ENCODE measurements around the gene LYPLAL1. TPM values are rescaled to one million over a fixed set of nuclear protein-coding genes. Genes with fewer than 3 reads are reported as not detected.

The LYPLAL1 gene
- total RNA-seq, 1 donor from 2014 or later: 38.0 TPM

DNA sequence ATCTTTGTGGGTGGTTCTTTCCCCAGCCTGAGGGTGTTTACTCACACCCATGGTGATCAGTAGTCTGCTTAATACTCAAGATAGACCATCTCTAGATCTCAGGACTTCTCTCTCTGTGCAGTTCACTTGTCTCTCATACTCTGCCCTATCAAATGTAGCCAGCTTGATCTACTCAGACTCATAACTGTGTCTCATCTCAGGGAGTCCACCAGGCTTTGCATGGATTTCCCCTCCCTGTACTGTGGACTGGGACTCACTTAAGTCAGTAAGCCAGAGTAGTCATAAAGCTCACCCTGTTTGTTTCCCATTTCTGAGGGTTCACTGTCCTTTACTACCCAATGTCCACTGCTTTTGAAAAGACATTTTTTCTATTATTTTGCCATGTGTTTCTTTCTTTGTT lies 41.8 kb downstream of the LYPLAL1 start:
- no peak overlapping the region for H3K4me3 Mint-ChIP-seq
- CTCF ChIA-PET: no interaction called here
- H3K4me1 Mint-ChIP-seq: no peaks in the 10 kb centered on the region
- no peaks in the 10 kb centered on the region for H3K9me3 Mint-ChIP-seq
- ATAC-seq (ENCODE audit: low read depth) (no peak), DNase-seq (no peak)
- intact Hi-C loops (cut with micrococcal nuclease): no loop called here
- no peaks in the 10 kb centered on the region for H3K27me3 Mint-ChIP-seq
- TF ChIP-seq, protein P1, sequence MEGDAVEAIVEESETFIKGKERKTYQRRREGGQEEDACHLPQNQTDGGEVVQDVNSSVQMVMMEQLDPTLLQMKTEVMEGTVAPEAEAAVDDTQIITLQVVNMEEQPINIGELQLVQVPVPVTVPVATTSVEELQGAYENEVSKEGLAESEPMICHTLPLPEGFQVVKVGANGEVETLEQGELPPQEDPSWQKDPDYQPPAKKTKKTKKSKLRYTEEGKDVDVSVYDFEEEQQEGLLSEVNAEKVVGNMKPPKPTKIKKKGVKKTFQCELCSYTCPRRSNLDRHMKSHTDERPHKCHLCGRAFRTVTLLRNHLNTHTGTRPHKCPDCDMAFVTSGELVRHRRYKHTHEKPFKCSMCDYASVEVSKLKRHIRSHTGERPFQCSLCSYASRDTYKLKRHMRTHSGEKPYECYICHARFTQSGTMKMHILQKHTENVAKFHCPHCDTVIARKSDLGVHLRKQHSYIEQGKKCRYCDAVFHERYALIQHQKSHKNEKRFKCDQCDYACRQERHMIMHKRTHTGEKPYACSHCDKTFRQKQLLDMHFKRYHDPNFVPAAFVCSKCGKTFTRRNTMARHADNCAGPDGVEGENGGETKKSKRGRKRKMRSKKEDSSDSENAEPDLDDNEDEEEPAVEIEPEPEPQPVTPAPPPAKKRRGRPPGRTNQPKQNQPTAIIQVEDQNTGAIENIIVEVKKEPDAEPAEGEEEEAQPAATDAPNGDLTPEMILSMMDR (IDR thresholded peaks at IDR 0.05): no peak
- peak overlapping the region; percentile 5 for H3K27ac Mint-ChIP-seq
- peaks cover 65% of the 10 kb centered on the region for H3K36me3 Mint-ChIP-seq (ENCODE audit: low read depth)
- POLR2A ChIA-PET: no interaction called here

DNA sequence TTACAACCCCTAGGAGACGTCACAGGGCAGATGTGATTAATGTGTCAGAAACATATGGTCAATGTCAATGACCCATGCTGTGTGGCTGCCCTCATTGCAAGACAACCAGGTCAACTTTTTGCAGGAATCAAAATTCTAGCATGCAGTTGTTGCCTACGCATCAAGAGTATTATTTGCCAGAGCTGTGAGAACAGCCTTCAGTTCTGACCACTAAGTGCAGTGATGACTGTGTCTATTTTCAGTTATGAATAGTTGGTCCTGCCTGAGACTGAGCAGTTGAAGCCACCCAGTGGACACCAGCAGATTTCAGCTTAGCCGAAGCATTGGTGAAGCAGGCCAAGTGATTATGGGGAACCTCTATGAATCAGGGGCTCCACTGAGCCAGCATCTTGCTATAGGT lies 47.3 kb downstream of the LYPLAL1 start:
- H3K4me1 Mint-ChIP-seq: no peaks in the 10 kb centered on the region
- no peak for DNase-seq
- peak; percentile 14 for ATAC-seq (ENCODE audit: low read depth)
- intact Hi-C loops (cut with micrococcal nuclease): no loop called here
- CTCF ChIA-PET: no interaction called here
- H3K4me3 Mint-ChIP-seq: no peak overlapping the region
- TF ChIP-seq, protein P1 (IDR thresholded peaks at IDR 0.05): no peak
- POLR2A ChIA-PET: no interaction called here
- no peaks in the 10 kb centered on the region for H3K9me3 Mint-ChIP-seq
- H3K27ac Mint-ChIP-seq: no peak overlapping the region
- H3K27me3 Mint-ChIP-seq: no peaks in the 10 kb centered on the region
- H3K36me3 Mint-ChIP-seq (ENCODE audit: low read depth): peaks cover 31% of the 10 kb centered on the region

DNA sequence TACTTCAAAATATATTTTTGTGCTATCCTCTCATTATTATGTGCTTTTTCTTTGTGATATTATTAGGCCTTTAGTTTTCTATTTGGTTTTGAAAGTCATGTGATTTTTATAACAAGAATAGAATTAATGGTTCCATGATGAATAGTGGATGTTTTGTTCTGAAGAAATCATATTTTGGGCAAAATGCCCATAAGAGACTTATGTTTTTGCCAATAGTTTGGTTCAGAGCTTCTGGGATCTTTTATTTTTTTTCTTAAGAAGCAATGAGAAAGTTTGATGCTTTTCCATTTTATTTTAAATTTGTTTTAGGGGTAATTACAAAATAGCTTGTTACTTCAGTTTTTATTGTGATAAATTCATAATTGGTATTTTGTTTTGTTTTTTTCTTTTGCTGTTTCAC lies 49.8 kb downstream of the LYPLAL1 start:
- ATAC-seq (ENCODE audit: low read depth): no peak
- ChIA-PET POLR2A (no interaction called here), CTCF (no interaction called here)
- Mint-ChIP-seq H3K4me3 (no peak overlapping the region), H3K27me3 (no peaks in the 10 kb centered on the region), H3K4me1 (no peaks in the 10 kb centered on the region), H3K9me3 (no peaks in the 10 kb centered on the region), H3K27ac (no peak overlapping the region), H3K36me3 (ENCODE audit: low read depth) (peaks cover 26% of the 10 kb centered on the region)
- DNase-seq: no peak
- intact Hi-C loops (cut with micrococcal nuclease): no loop called here
- TF ChIP-seq, protein P1 (IDR thresholded peaks at IDR 0.05): no peak

DNA sequence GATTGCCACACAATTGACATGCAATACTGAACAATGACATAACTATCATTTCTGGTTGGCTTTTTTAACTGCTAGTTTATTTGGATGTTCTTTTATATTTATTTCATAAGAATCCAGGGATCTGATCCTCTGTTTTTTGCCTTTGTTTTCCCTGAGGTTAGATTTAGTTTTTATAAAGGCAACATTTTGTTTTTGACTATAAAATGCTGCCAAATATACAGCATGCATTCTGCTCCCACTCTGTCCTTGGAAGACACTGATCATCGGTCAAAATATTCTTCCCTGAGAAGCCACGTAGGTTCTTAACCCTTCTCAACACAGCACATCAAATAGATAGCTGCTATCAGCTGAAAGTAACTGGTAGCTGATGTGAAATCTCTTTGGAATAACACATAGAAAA lies 52.5 kb downstream of the LYPLAL1 start:
- CTCF ChIA-PET: no interaction called here
- Mint-ChIP-seq H3K36me3 (ENCODE audit: low read depth) (peaks cover 26% of the 10 kb centered on the region), H3K9me3 (no peaks in the 10 kb centered on the region), H3K4me1 (no peaks in the 10 kb centered on the region), H3K27ac (no peak overlapping the region), H3K27me3 (no peaks in the 10 kb centered on the region), H3K4me3 (no peak overlapping the region)
- no peak for ATAC-seq (ENCODE audit: low read depth)
- no peak for DNase-seq
- POLR2A ChIA-PET: no interaction called here
- TF ChIP-seq, protein P1 (IDR thresholded peaks at IDR 0.05): no peak
- intact Hi-C loops (cut with micrococcal nuclease): no loop called here

DNA sequence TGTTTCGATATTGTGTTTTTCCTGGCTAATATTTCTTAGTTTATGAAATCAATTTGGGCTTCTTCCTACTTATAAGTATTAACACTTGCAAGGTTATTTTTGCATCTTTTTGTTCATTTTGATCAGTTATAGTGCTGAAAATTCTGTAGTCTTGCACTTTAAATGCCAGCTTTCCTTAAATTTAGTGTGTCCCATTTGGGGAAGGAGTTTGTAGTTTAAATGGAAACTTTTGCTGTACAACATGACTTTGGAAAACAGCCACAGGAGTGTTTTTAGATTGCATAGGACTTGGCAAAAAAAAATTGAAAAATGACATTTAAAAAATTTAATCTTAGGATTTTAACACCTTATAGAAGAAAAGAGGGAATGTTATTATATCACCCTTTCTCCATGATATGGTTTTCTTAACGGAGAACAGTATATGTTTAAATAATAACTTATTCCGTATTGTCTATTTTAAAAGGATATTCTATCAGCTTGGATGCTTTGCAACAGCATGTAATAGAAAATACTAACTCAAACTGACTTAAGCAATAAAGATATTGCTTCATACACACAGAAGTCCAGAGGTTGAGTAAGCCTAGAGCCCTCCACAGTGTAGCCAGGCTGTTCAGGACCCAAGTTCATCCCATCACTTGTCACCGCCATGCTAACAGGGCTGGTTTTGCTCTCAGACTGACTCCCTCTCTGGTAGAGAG lies 53.8 kb downstream of the LYPLAL1 start:
- ChIA-PET CTCF (no interaction called here), POLR2A (no interaction called here)
- TF ChIP-seq, protein P1 (IDR thresholded peaks at IDR 0.05): no peak
- ATAC-seq (ENCODE audit: low read depth): no peak
- Mint-ChIP-seq H3K4me1 (no peaks in the 10 kb centered on the region), H3K27me3 (no peaks in the 10 kb centered on the region), H3K27ac (no peak overlapping the region), H3K4me3 (no peak overlapping the region), H3K36me3 (ENCODE audit: low read depth) (peaks cover 26% of the 10 kb centered on the region), H3K9me3 (no peaks in the 10 kb centered on the region)
- intact Hi-C loops (cut with micrococcal nuclease): no loop called here
- no peak for DNase-seq
